ENCODE results near the gene HFE.
"Not testable (repeated sequence)": the region's sequence is repeated elsewhere in the genome, so short reads cannot be mapped to it uniquely, and the experiment has no call there.

The HFE gene

GRCh38 chr6:26053992-26054780 is 33.0 kb upstream of the HFE start:
- Histone ChIP-seq H3K4me3 (ENCODE audit: low read length) (peak overlapping the region; percentile 73), H3K9me3 (ENCODE audit: control insufficient read depth, low read length) (no peaks in the 10 kb centered on the region), H3K9ac (ENCODE audit: low read length) (peak overlapping the region; percentile 97), H3K4me1 (ENCODE audit: control insufficient read depth, insufficient read depth, low read length) (peaks cover 19% of the 10 kb centered on the region), H3K27me3 (ENCODE audit: control insufficient read depth, insufficient read depth, low read length) (no peaks in the 10 kb centered on the region), H3K36me3 (ENCODE audit: control insufficient read depth, insufficient read depth, low read length) (no peaks in the 10 kb centered on the region)

DNA sequence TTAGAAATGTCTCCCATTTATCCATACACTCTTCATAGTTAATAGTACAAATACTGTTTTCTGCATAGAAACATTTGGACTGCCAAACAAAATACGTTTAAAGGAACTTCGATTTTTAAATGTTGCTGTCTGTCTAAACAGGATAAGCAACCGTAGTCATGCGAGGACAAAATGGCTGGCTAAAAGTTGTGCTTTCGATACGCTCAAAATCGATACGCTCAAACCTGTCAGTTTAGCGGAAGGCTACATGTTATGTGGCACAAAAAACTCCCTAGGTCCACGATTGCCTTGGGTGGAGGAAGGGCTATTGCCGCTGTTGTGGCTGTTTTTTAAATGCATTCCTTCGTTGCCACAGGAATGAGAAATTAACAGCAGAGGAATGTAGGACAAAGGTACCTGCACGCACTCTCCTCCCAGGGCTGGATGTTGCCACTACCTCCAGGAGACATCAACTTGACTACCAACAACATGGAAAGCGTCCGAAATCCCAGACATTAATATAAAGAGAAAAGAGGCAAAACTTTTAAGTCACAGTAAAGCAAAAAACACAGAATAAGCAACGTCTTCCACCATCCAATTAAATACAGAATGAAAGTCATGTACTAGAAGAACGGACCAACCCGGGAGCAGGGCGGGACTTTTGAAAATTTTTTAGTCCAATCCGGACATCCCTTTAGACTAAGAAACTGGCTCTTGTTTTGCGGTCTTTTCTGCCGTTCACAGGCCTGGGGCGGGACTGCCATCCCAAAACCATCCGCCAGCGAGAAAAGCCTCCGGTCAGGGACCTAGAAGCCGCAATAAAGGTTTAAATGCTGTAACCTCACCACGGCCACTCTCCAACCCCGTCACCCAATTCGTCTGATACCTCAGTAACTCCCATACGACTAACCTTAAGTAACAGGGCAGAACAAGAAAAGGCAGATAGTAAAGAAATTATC is 32.2 kb upstream of the HFE start:
- Histone ChIP-seq H3K4me1 (ENCODE audit: control insufficient read depth, insufficient read depth, low read length) (peaks cover 20% of the 10 kb centered on the region), H3K9me3 (ENCODE audit: control insufficient read depth, low read length) (no peaks in the 10 kb centered on the region), H3K4me3 (ENCODE audit: low read length) (peak overlapping the region; percentile 73), H3K36me3 (ENCODE audit: control insufficient read depth, insufficient read depth, low read length) (no peaks in the 10 kb centered on the region), H3K27me3 (ENCODE audit: control insufficient read depth, insufficient read depth, low read length) (no peaks in the 10 kb centered on the region), H3K9ac (ENCODE audit: low read length) (peak overlapping the region; percentile 97)

DNA sequence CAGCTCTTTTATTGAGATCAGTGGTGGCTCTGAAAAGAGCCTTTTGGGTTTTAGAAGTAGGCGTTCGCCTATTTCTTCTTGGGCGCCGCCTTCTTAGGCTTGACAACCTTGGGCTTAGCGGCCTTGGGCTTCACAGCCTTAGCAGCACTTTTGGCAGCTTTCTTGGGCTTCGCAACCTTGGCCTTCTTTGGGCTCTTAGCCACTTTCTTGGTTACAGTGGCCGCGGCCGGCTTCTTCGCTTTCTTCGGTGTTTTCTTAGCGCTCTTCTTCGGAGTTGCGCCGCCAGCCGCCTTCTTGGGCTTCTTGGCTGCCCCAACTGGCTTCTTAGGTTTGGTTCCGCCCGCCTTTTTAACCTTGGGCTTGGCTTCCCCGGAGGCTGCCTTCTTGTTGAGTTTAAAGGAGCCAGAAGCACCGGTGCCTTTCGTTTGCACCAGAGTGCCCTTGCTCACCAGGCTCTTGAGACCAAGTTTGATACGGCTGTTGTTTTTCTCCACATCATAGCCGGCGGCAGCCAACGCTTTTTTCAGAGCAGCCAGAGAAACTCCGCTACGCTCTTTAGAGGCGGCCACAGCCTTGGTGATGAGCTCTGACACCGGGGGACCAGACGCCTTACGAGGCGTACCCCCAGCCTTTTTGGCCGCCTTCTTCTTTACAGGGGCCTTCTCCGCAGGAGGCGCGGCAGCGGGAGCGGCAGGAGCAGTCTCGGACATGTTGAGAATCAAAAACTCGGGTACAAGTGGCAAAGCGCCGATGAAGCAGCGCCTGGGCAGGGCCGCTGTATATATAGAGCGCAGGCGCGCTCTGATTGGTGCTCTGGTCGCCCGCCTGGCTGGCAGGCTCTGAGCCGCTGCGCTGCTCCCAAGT is 31.3 kb upstream of the HFE start:
- peak overlapping the region; percentile 97 for H3K9ac ChIP-seq (ENCODE audit: low read length)
- no peaks in the 10 kb centered on the region for H3K27me3 ChIP-seq (ENCODE audit: control insufficient read depth, insufficient read depth, low read length)
- peaks cover 27% of the 10 kb centered on the region for H3K4me1 ChIP-seq (ENCODE audit: control insufficient read depth, insufficient read depth, low read length)
- peak overlapping the region; percentile 73 for H3K4me3 ChIP-seq (ENCODE audit: low read length)
- H3K36me3 ChIP-seq (ENCODE audit: control insufficient read depth, insufficient read depth, low read length), result no peaks in the 10 kb centered on the region
- no peaks in the 10 kb centered on the region for H3K9me3 ChIP-seq (ENCODE audit: control insufficient read depth, low read length)

DNA sequence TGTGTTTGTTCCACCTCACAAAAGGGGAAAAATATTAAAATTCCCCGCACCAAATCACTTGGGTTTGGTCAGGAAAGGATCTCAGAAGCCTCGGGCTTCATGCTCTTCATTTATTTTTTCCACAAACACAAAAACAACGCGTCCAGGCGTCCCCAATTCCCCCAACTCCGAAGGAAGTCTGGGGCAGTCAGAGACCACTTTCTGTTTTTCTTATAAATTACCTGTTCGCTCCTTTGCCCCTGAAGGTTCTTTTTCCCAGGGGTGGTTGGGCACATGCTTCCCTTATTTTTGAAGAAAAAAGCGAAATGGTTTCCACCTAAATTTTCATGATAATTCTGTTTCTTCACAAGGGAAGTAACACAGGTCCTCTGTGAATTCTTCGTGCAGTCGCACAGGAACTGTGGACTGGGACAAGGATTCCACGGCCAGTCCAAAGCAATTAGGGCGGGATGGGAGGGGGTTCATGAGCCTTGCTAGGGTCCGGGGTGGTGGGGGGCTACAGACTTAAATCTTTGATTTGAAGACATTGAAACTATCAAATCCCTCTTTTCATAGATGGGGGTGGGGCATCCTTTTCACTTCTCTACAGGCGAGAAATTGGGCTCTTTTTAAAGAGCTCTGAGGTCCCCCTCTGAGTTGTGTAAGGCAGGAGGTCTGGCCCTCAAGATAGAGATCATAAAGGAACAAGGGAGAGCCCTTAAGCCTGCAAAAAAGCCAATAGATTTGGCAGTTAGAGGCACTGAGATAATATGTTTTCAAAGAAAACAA is 30.5 kb upstream of the HFE start:
- Histone ChIP-seq H3K4me1 (ENCODE audit: control insufficient read depth, insufficient read depth, low read length) (peaks cover 27% of the 10 kb centered on the region), H3K36me3 (ENCODE audit: control insufficient read depth, insufficient read depth, low read length) (no peaks in the 10 kb centered on the region), H3K4me3 (ENCODE audit: low read length) (peak overlapping the region; percentile 73), H3K27me3 (ENCODE audit: control insufficient read depth, insufficient read depth, low read length) (no peaks in the 10 kb centered on the region), H3K9me3 (ENCODE audit: control insufficient read depth, low read length) (no peaks in the 10 kb centered on the region), H3K9ac (ENCODE audit: low read length) (peak overlapping the region; percentile 97)

DNA sequence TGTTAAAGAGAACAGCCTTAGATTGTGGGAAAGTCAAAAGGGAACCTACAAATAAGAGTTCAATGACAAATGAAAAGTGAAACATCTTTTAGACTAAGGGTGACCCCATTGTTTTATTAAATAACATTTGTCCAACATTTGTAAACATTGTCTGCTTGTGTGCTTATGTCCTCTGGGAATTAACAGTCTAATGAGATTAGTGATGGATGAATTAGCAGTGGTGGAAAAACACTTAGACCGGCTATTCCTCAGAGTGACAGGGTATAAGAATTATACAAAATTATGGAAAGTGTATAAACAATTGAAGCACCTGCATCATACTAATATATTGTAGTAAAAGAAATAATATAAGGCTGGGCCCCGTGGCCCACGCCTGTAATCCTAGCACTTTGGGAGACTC is 29.3 kb upstream of the HFE start:
- Histone ChIP-seq H3K4me1 (ENCODE audit: control insufficient read depth, insufficient read depth, low read length) (peaks cover 18% of the 10 kb centered on the region), H3K9ac (ENCODE audit: low read length) (no peak overlapping the region), H3K4me3 (ENCODE audit: low read length) (no peak overlapping the region), H3K9me3 (ENCODE audit: control insufficient read depth, low read length) (no peaks in the 10 kb centered on the region), H3K36me3 (ENCODE audit: control insufficient read depth, insufficient read depth, low read length) (no peaks in the 10 kb centered on the region), H3K27me3 (ENCODE audit: control insufficient read depth, insufficient read depth, low read length) (no peaks in the 10 kb centered on the region)

DNA sequence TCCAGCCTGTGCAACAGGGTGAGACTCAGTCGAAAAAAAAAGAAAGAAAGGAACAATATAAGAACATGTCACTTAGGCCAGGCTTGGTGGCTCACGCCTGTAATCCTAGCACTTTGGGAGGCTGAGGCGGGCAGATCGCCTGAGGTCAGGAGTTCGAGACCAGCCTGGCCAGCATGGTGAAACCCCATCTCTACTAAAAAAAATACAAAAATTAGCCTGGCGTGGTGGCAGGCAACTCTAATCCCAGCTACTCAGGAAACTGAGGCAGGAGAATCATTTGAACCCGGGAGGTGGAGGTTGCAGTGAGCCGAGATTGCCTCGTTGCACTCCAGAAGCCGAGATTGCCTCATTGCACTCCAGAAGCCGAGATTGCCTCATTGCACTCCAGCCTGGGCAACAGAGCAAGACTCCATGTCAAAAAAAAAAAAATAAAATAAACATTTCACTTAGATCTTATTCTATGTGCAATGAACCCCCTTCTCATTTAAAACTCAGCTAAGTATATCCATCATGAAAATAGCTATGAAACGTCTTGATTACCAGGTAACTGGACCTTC is 28.7 kb upstream of the HFE start:
- not testable (repeated sequence) for H3K27me3 ChIP-seq (ENCODE audit: control insufficient read depth, insufficient read depth, low read length); H3K4me3 ChIP-seq (ENCODE audit: low read length); H3K9ac ChIP-seq (ENCODE audit: low read length); H3K9me3 ChIP-seq (ENCODE audit: control insufficient read depth, low read length); H3K36me3 ChIP-seq (ENCODE audit: control insufficient read depth, insufficient read depth, low read length)
- H3K4me1 ChIP-seq (ENCODE audit: control insufficient read depth, insufficient read depth, low read length), result peaks cover 18% of the 10 kb centered on the region

DNA sequence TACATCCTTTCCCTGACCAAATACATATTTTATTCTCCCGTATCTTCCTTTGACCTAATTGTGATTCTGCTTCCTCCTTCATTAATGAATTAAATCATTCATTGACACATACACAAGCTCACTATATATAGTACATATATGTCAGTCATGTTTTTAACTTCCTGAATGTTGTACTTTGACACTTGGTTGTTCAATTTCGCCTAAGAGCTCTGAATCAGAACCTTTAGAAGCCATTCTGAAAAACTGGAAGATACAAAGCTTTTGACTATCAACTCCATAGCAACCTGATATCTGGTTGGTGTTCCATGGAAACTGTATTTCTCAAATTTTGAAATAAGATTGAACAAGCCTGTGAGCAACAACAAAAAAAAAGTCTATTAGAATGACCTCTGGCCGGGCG is 27.3 kb upstream of the HFE start:
- no peaks in the 10 kb centered on the region for H3K27me3 ChIP-seq (ENCODE audit: control insufficient read depth, insufficient read depth, low read length)
- H3K9me3 ChIP-seq (ENCODE audit: control insufficient read depth, low read length), result no peaks in the 10 kb centered on the region
- peaks cover 11% of the 10 kb centered on the region for H3K4me1 ChIP-seq (ENCODE audit: control insufficient read depth, insufficient read depth, low read length)
- H3K4me3 ChIP-seq (ENCODE audit: low read length), result no peak overlapping the region
- no peak overlapping the region for H3K9ac ChIP-seq (ENCODE audit: low read length)
- no peaks in the 10 kb centered on the region for H3K36me3 ChIP-seq (ENCODE audit: control insufficient read depth, insufficient read depth, low read length)

- H3K4me1 ChIP-seq (ENCODE audit: control insufficient read depth, insufficient read depth, low read length), result peaks cover 17% of the 10 kb centered on the region
- no peak overlapping the region for H3K9ac ChIP-seq (ENCODE audit: low read length)
- no peaks in the 10 kb centered on the region for H3K27me3 ChIP-seq (ENCODE audit: control insufficient read depth, insufficient read depth, low read length)
- no peak overlapping the region for H3K4me3 ChIP-seq (ENCODE audit: low read length)
- H3K36me3 ChIP-seq (ENCODE audit: control insufficient read depth, insufficient read depth, low read length), result no peaks in the 10 kb centered on the region
- no peaks in the 10 kb centered on the region for H3K9me3 ChIP-seq (ENCODE audit: control insufficient read depth, low read length)
Measured at GRCh38 chr6:26064619-26065257, 22.5 kb upstream of the HFE start.

- no peaks in the 10 kb centered on the region for H3K36me3 ChIP-seq (ENCODE audit: control insufficient read depth, insufficient read depth, low read length)
- H3K9me3 ChIP-seq (ENCODE audit: control insufficient read depth, low read length), result no peaks in the 10 kb centered on the region
- peaks cover 11% of the 10 kb centered on the region for H3K4me1 ChIP-seq (ENCODE audit: control insufficient read depth, insufficient read depth, low read length)
- H3K4me3 ChIP-seq (ENCODE audit: low read length), result no peak overlapping the region
- peak overlapping the region; percentile 48 for H3K9ac ChIP-seq (ENCODE audit: low read length)
- H3K27me3 ChIP-seq (ENCODE audit: control insufficient read depth, insufficient read depth, low read length), result no peaks in the 10 kb centered on the region
Measured at GRCh38 chr6:26065952-26066380, 21.3 kb upstream of the HFE start.

DNA sequence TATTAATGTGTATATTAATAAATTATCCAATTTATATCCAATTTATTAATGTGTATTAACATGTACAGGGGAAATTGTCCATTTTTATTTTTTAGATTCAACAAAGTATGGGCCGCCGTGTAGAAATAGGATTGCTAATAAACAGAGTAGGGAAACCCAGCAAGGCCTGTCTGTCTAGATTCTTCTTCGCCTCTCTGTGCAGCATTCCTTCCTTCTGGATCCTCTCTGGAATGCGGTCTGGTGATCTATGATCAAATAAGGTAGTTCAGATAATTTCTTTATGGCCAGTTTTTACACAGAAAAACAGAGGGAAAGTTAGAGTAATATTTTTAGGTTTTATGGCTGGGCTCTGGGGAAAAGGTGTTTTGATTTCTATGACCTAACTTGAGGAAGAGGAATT is 19.9 kb upstream of the HFE start:
- H3K4me3 ChIP-seq (ENCODE audit: low read length), result no peak overlapping the region

More for the DNA sequence above, 19.9 kb upstream of the HFE start:
- H3K9me3 ChIP-seq (ENCODE audit: control insufficient read depth, low read length), result no peaks in the 10 kb centered on the region
- no peaks in the 10 kb centered on the region for H3K36me3 ChIP-seq (ENCODE audit: control insufficient read depth, insufficient read depth, low read length)
- H3K9ac ChIP-seq (ENCODE audit: low read length), result no peak overlapping the region
- no peaks in the 10 kb centered on the region for H3K27me3 ChIP-seq (ENCODE audit: control insufficient read depth, insufficient read depth, low read length)
- peaks cover 16% of the 10 kb centered on the region for H3K4me1 ChIP-seq (ENCODE audit: control insufficient read depth, insufficient read depth, low read length)
